WTC11 (cell line): Measurements from ENCODE around the gene KCND3. TPM values are rescaled to one million over a fixed set of nuclear protein-coding genes. Genes with fewer than 3 reads are reported as not detected.
A peak's percentile ranks its signal among the peaks of the same experiment; 100 is the strongest.

ENCODE experiments used
- ATAC-seq: fragments of 200-7000 bp; cut with Tn5 transposase; 2 replicates; pipeline ENCODE4 v1.10.0; 2021; ENCODE audit warnings: mild to moderate bottlenecking, moderate library complexity
- CTCF ChIA-PET: fragments of 300-600 bp; sonication (Branson Sonifier 250); formaldehyde crosslinking; loops from one replicate; lab custom pipeline; 2021; ENCODE audit warnings: antibody characterized with exemption; lab: Charles Lee
- POLR2A ChIA-PET: fragments of 350-600 bp; sonication (Branson Sonifier 250); formaldehyde crosslinking; loops from one replicate; lab custom pipeline; 2021; ENCODE audit warnings: antibody characterized with exemption; lab: Charles Lee
- DNase-seq: peaks from one replicate; pipeline ENCODE4 v3.0.0; 2021; ENCODE audit warnings: low spot score
- H3K27ac Mint-ChIP-seq: 2 replicates; pipeline ENCODE4 v1.8.0; 2021; ENCODE audit warnings: mixed read lengths
- H3K27me3 Mint-ChIP-seq: 2 replicates; pipeline ENCODE4 v1.8.0; 2021; ENCODE audit warnings: low read depth, mild to moderate bottlenecking, moderate library complexity, mixed read lengths
- H3K36me3 Mint-ChIP-seq: 2 replicates; pipeline ENCODE4 v1.8.0; 2021; ENCODE audit warnings: mixed read lengths
- H3K4me1 Mint-ChIP-seq: 2 replicates; pipeline ENCODE4 v1.8.0; 2022; ENCODE audit warnings: mixed read lengths
- H3K4me3 Mint-ChIP-seq: 2 replicates; pipeline ENCODE4 v1.8.0; 2021; ENCODE audit warnings: mild to moderate bottlenecking, moderate library complexity, mixed read lengths
- H3K9me3 Mint-ChIP-seq: 2 replicates; pipeline ENCODE4 v1.8.0; 2021; ENCODE audit warnings: mixed read lengths
- CBFB ChIP-seq: sonication (generic); formaldehyde crosslinking; IDR thresholded peaks from 2 replicates; pipeline ENCODE4 v1.8.1; 2022; ENCODE audit warnings: mild to moderate bottlenecking, low read depth, missing genetic modification reagents
- CDX4 ChIP-seq: fragments of 250-450 bp; sonication (Bioruptor Pico); IDR thresholded peaks from 2 replicates; pipeline ENCODE4 v1.9.0; 2021; ENCODE audit warnings: moderate library complexity, mild to moderate bottlenecking, inconsistent platforms, borderline replicate concordance
- CREM ChIP-seq: sonication (generic); formaldehyde crosslinking; IDR thresholded peaks from 2 replicates; pipeline ENCODE4 v1.8.1; 2022; ENCODE audit warnings: mild to moderate bottlenecking, missing genetic modification reagents, moderate library complexity
- ELF4 ChIP-seq: sonication (generic); formaldehyde crosslinking; IDR thresholded peaks from 2 replicates; pipeline ENCODE4 v1.8.1; 2022; ENCODE audit warnings: low read depth, mild to moderate bottlenecking, moderate library complexity, missing genetic modification reagents
- EMX1 ChIP-seq: fragments of 250-450 bp; sonication (Bioruptor Pico); IDR thresholded peaks from 2 replicates; pipeline ENCODE4 v1.8.0; 2021; ENCODE audit warnings: mild to moderate bottlenecking
- ESRRA ChIP-seq: sonication (generic); formaldehyde crosslinking; IDR thresholded peaks from 2 replicates; pipeline ENCODE4 v1.8.1; 2022; ENCODE audit warnings: mild to moderate bottlenecking, missing genetic modification reagents, borderline replicate concordance
- FOXK1 ChIP-seq: sonication (generic); formaldehyde crosslinking; IDR thresholded peaks from 2 replicates; pipeline ENCODE4 v1.8.0; 2022; ENCODE audit warnings: mild to moderate bottlenecking, moderate library complexity, missing genetic modification reagents
- GRHL2 ChIP-seq: fragments of 250-450 bp; sonication (Bioruptor Pico); IDR thresholded peaks from 2 replicates; pipeline ENCODE4 v1.8.0; 2022; ENCODE audit warnings: mild to moderate bottlenecking, moderate library complexity; ENCODE audit not compliant: insufficient replicate concordance, severe bottlenecking
- HMGA2 ChIP-seq: fragments of 250-450 bp; sonication (Bioruptor Pico); IDR thresholded peaks from 2 replicates; pipeline ENCODE4 v1.4.0; 2021; ENCODE audit warnings: mild to moderate bottlenecking, moderate library complexity
- IRF2 ChIP-seq: sonication (generic); formaldehyde crosslinking; IDR thresholded peaks from 2 replicates; pipeline ENCODE4 v1.8.0; 2022; ENCODE audit warnings: low read depth, missing genetic modification reagents, borderline replicate concordance
- JUN ChIP-seq: sonication (generic); formaldehyde crosslinking; IDR thresholded peaks from 2 replicates; pipeline ENCODE4 v1.8.0; 2023; ENCODE audit warnings: mild to moderate bottlenecking, missing genetic modification reagents
- KAT7 ChIP-seq: sonication (generic); formaldehyde crosslinking; IDR thresholded peaks from 2 replicates; pipeline ENCODE4 v1.8.1; 2023; ENCODE audit warnings: missing genetic modification reagents, mild to moderate bottlenecking, borderline replicate concordance
- NR1H2 ChIP-seq: sonication (generic); formaldehyde crosslinking; IDR thresholded peaks from 2 replicates; pipeline ENCODE4 v1.9.0; 2021; ENCODE audit warnings: mild to moderate bottlenecking, moderate library complexity, missing genetic modification reagents
- NR2C2 ChIP-seq: sonication (generic); formaldehyde crosslinking; IDR thresholded peaks from 2 replicates; pipeline ENCODE4 v1.8.0; 2022; ENCODE audit warnings: mild to moderate bottlenecking, missing genetic modification reagents
- SMAD3 ChIP-seq: sonication (generic); formaldehyde crosslinking; IDR thresholded peaks from 2 replicates; pipeline ENCODE4 v1.8.0; 2022; ENCODE audit warnings: missing genetic modification reagents, mild to moderate bottlenecking, borderline replicate concordance
- TEAD1 ChIP-seq: sonication (generic); formaldehyde crosslinking; IDR thresholded peaks from 2 replicates; pipeline ENCODE4 v1.8.0; 2022; ENCODE audit warnings: mild to moderate bottlenecking, missing genetic modification reagents
- TP53 ChIP-seq: sonication (generic); formaldehyde crosslinking; IDR thresholded peaks from 2 replicates; pipeline ENCODE4 v1.8.1; 2023; ENCODE audit warnings: mild to moderate bottlenecking, missing genetic modification reagents
- ZBTB21 ChIP-seq: sonication (generic); formaldehyde crosslinking; IDR thresholded peaks from 2 replicates; pipeline ENCODE4 v1.8.1; 2023; ENCODE audit warnings: mild to moderate bottlenecking, missing genetic modification reagents, borderline replicate concordance
- ZNF219 ChIP-seq: sonication (generic); formaldehyde crosslinking; IDR thresholded peaks from 2 replicates; pipeline ENCODE4 v1.8.0; 2023; ENCODE audit warnings: missing genetic modification reagents, mild to moderate bottlenecking, borderline replicate concordance
- ZNF232 ChIP-seq: sonication (generic); formaldehyde crosslinking; IDR thresholded peaks from 2 replicates; pipeline ENCODE4 v1.8.0; 2022; ENCODE audit warnings: mild to moderate bottlenecking, missing genetic modification reagents
- ZNF317 ChIP-seq: sonication (generic); formaldehyde crosslinking; IDR thresholded peaks from 2 replicates; pipeline ENCODE4 v1.8.1; 2023; ENCODE audit warnings: low read depth, mild to moderate bottlenecking, moderate library complexity, missing genetic modification reagents, borderline replicate concordance
- ZSCAN18 ChIP-seq: fragments of 250-450 bp; sonication (Bioruptor Pico); IDR thresholded peaks from 2 replicates; pipeline ENCODE4 v2.1.2; 2022; ENCODE audit warnings: mild to moderate bottlenecking, moderate library complexity
- total RNA-seq: library from RNA; stranded (reverse); gene quantifications from 3 replicates; pipeline ENCODE4 v1.2.3, GENCODE V29; 2021
- TF ChIP-seq, protein P1 (sequence below): sonication (generic); formaldehyde crosslinking; IDR thresholded peaks from 2 replicates; pipeline ENCODE4 v1.8.1; 2022; ENCODE audit warnings: low read depth, missing genetic modification reagents, borderline replicate concordance
- TF ChIP-seq, protein P2 (sequence below): sonication (generic); formaldehyde crosslinking; IDR thresholded peaks from 2 replicates; pipeline ENCODE4 v1.8.1; 2023; ENCODE audit warnings: mild to moderate bottlenecking, missing genetic modification reagents
- TF ChIP-seq, protein P3 (sequence below): sonication (generic); formaldehyde crosslinking; IDR thresholded peaks from 2 replicates; pipeline ENCODE4 v1.8.0; 2022; ENCODE audit warnings: mild to moderate bottlenecking, missing genetic modification reagents
- TF ChIP-seq, protein P4 (sequence below): sonication (generic); formaldehyde crosslinking; IDR thresholded peaks from 2 replicates; pipeline ENCODE4 v1.8.0; 2022; ENCODE audit warnings: mild to moderate bottlenecking, missing genetic modification reagents

KCND3 gene
- total RNA-seq, 1 experiment from 2014 or later = 0.35 TPM

GRCh38 chr1:111990026-111990877 lies 784 bp upstream of the KCND3 start:
- ChIA-PET POLR2A (no interaction called here), CTCF (interaction anchor here (1.1 to 2.6 kb wide), 7 partner anchors 9 to 369 kb away, joined by 3 to 10 read pairs (median 5); no protein-coding TSS in a partner anchor)
- TF ChIP-seq JUN (CRISPR knock-in tag) = 0 out of 2 replicates have a peak, but pooled peaks have one; percentile 31
- TF ChIP-seq NR2C2 (CRISPR knock-in tag) = no peak
- TF ChIP-seq TEAD1 (CRISPR knock-in tag) = no peak
- no peak for TF ChIP-seq ZBTB21
- no peak for TF ChIP-seq ZSCAN18 (CRISPR knock-in tag)
- TF ChIP-seq TP53 = 0 out of 2 replicates have a peak, but pooled peaks have one; percentile 5
- no peak for TF ChIP-seq ZNF317 (CRISPR knock-in tag)
- peak; percentile 21 for DNase-seq
- no peaks in the 10 kb centered on the region for H3K9me3 Mint-ChIP-seq
- peaks cover 69% of the 10 kb centered on the region for H3K27me3 Mint-ChIP-seq
- H3K4me3 Mint-ChIP-seq = peak overlapping the region; percentile 76
- peaks cover 26% of the 10 kb centered on the region for H3K4me1 Mint-ChIP-seq
- H3K27ac Mint-ChIP-seq = no peak overlapping the region
- H3K36me3 Mint-ChIP-seq = no peaks in the 10 kb centered on the region
- peak; percentile 13 for ATAC-seq

GRCh38 chr1:111988743-111989453 lies 570 bp downstream of the KCND3 start:
- Mint-ChIP-seq H3K9me3 (no peaks in the 10 kb centered on the region), H3K4me3 (peak overlapping the region; percentile 67), H3K4me1 (peaks cover 26% of the 10 kb centered on the region), H3K36me3 (no peaks in the 10 kb centered on the region), H3K27me3 (peaks cover 75% of the 10 kb centered on the region), H3K27ac (no peak overlapping the region)
- ChIA-PET CTCF (no interaction called here), POLR2A (no interaction called here)
- DNase-seq (peak; percentile 57), ATAC-seq (peak; percentile 40)
- TF ChIP-seq CBFB (CRISPR knock-in tag) (no peak), FOXK1 (CRISPR knock-in tag) (no peak), SMAD3 (CRISPR knock-in tag) (no peak), ZNF232 (no peak), ESRRA (CRISPR knock-in tag) (0 out of 2 replicates have a peak, but pooled peaks have one; percentile 79), IRF2 (CRISPR knock-in tag) (no peak), ELF4 (no peak), KAT7 (CRISPR knock-in tag) (no peak), CREM (CRISPR knock-in tag) (peak; percentile 34; the same call in 1 of the 2 replicates), ZNF219 (CRISPR knock-in tag) (no peak; the same call in 1 of the 2 replicates), CDX4 (CRISPR knock-in tag) (no peak), NR1H2 (CRISPR knock-in tag) (no peak), HMGA2 (CRISPR knock-in tag) (no peak), GRHL2 (no peak), EMX1 (CRISPR knock-in tag) (no peak)
- TF ChIP-seq, protein P1, sequence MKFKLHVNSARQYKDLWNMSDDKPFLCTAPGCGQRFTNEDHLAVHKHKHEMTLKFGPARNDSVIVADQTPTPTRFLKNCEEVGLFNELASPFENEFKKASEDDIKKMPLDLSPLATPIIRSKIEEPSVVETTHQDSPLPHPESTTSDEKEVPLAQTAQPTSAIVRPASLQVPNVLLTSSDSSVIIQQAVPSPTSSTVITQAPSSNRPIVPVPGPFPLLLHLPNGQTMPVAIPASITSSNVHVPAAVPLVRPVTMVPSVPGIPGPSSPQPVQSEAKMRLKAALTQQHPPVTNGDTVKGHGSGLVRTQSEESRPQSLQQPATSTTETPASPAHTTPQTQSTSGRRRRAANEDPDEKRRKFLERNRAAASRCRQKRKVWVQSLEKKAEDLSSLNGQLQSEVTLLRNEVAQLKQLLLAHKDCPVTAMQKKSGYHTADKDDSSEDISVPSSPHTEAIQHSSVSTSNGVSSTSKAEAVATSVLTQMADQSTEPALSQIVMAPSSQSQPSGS (CRISPR knock-in tag) = no peak
- TF ChIP-seq, protein P2, sequence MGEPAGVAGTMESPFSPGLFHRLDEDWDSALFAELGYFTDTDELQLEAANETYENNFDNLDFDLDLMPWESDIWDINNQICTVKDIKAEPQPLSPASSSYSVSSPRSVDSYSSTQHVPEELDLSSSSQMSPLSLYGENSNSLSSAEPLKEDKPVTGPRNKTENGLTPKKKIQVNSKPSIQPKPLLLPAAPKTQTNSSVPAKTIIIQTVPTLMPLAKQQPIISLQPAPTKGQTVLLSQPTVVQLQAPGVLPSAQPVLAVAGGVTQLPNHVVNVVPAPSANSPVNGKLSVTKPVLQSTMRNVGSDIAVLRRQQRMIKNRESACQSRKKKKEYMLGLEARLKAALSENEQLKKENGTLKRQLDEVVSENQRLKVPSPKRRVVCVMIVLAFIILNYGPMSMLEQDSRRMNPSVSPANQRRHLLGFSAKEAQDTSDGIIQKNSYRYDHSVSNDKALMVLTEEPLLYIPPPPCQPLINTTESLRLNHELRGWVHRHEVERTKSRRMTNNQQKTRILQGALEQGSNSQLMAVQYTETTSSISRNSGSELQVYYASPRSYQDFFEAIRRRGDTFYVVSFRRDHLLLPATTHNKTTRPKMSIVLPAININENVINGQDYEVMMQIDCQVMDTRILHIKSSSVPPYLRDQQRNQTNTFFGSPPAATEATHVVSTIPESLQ (CRISPR knock-in tag) = no peak
- TF ChIP-seq, protein P3, sequence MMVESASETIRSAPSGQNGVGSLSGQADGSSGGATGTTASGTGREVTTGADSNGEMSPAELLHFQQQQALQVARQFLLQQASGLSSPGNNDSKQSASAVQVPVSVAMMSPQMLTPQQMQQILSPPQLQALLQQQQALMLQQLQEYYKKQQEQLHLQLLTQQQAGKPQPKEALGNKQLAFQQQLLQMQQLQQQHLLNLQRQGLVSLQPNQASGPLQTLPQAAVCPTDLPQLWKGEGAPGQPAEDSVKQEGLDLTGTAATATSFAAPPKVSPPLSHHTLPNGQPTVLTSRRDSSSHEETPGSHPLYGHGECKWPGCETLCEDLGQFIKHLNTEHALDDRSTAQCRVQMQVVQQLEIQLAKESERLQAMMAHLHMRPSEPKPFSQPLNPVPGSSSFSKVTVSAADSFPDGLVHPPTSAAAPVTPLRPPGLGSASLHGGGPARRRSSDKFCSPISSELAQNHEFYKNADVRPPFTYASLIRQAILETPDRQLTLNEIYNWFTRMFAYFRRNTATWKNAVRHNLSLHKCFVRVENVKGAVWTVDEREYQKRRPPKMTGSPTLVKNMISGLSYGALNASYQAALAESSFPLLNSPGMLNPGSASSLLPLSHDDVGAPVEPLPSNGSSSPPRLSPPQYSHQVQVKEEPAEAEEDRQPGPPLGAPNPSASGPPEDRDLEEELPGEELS (CRISPR knock-in tag) = no peak
- TF ChIP-seq, protein P4, sequence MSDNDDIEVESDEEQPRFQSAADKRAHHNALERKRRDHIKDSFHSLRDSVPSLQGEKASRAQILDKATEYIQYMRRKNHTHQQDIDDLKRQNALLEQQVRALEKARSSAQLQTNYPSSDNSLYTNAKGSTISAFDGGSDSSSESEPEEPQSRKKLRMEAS (CRISPR knock-in tag) = peak; percentile 77; the same call in 1 of the 2 replicates
